ENCODE results near the gene ASTL.

The ASTL gene

DNA sequence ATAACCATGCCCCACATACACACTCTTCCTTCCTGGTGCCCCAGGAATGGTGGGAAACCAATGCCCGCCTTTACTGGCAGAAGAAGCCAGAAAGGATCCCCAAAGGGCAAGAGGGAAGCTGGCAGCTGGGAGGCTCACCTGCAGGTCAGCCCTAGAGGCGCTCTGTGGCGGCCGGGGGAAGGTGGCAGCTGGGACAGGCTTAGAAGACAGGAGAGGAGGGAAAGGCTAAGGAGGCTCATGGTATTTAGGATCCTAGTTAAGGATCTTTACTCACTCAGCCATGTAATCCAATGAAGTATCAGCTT lies 45.8 kb downstream of the ASTL start:
- TF ChIP-seq, protein P1, sequence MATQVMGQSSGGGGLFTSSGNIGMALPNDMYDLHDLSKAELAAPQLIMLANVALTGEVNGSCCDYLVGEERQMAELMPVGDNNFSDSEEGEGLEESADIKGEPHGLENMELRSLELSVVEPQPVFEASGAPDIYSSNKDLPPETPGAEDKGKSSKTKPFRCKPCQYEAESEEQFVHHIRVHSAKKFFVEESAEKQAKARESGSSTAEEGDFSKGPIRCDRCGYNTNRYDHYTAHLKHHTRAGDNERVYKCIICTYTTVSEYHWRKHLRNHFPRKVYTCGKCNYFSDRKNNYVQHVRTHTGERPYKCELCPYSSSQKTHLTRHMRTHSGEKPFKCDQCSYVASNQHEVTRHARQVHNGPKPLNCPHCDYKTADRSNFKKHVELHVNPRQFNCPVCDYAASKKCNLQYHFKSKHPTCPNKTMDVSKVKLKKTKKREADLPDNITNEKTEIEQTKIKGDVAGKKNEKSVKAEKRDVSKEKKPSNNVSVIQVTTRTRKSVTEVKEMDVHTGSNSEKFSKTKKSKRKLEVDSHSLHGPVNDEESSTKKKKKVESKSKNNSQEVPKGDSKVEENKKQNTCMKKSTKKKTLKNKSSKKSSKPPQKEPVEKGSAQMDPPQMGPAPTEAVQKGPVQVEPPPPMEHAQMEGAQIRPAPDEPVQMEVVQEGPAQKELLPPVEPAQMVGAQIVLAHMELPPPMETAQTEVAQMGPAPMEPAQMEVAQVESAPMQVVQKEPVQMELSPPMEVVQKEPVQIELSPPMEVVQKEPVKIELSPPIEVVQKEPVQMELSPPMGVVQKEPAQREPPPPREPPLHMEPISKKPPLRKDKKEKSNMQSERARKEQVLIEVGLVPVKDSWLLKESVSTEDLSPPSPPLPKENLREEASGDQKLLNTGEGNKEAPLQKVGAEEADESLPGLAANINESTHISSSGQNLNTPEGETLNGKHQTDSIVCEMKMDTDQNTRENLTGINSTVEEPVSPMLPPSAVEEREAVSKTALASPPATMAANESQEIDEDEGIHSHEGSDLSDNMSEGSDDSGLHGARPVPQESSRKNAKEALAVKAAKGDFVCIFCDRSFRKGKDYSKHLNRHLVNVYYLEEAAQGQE (IDR thresholded peaks at IDR 0.05; ENCODE audit: insufficient replicate concordance, low read depth): no peak
- TF ChIP-seq POLR2AphosphoS5 (IDR thresholded peaks at IDR 0.05; ENCODE audit: low read depth) (no peak), GABPA (IDR thresholded peaks at IDR 0.05; ENCODE audit: low read depth) (no peak)
- TF ChIP-seq, protein P2, sequence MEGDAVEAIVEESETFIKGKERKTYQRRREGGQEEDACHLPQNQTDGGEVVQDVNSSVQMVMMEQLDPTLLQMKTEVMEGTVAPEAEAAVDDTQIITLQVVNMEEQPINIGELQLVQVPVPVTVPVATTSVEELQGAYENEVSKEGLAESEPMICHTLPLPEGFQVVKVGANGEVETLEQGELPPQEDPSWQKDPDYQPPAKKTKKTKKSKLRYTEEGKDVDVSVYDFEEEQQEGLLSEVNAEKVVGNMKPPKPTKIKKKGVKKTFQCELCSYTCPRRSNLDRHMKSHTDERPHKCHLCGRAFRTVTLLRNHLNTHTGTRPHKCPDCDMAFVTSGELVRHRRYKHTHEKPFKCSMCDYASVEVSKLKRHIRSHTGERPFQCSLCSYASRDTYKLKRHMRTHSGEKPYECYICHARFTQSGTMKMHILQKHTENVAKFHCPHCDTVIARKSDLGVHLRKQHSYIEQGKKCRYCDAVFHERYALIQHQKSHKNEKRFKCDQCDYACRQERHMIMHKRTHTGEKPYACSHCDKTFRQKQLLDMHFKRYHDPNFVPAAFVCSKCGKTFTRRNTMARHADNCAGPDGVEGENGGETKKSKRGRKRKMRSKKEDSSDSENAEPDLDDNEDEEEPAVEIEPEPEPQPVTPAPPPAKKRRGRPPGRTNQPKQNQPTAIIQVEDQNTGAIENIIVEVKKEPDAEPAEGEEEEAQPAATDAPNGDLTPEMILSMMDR (IDR thresholded peaks at IDR 0.05; ENCODE audit: insufficient read depth, low read length): no peak
- Histone ChIP-seq H3K27ac (replicated peaks) (no peak overlapping the region), H3K4me3 (replicated peaks; ENCODE audit: insufficient read depth, low read length) (no peak overlapping the region), H3K27me3 (ENCODE audit: insufficient read depth, poor library complexity, severe bottlenecking) (no peaks in the 10 kb centered on the region)
- DNase-seq (ENCODE audit: low read depth in 1 of 2, low spot score in 1 of 2): no peak

DNA sequence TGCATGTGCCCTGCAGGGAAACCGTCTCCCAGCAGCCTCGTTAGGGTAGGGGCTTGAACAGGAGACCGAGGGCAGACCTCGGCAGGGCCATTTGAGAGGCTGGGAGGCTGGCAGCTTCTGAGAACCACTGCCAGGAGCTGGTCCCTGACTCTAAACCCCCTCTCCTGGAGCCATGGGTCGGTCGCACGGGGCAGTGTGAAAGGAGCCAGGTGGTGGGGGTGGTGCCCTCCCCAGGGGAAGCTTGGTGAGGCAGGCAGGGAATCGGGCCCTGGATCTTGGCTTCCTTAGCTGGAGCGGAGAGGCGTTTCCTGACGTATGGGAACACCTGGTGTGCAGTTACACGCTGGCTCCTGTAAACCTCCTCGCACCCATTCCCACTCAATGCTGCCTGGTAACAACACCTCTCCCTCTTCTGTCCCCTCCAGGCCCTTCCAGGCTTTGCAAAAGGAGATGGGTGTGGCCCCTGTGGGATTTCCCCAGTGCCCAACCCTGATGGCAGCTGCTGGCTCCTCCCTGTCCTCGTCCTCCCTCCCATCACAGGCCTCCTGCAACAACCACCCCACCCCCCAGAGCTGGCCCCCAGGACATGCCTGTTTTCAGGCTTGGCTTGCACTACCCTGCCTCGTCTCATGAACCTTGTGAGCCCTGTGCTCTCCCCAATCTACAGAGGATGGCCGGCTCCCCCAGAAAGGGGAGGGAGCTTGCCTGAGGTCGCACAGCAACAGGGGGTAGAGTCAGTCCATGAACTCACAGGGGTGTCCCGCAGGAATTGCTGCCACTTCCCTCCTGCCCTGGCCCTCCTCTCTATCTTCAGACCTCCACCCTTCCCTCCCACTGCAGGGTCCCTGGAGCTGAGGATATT lies 46.4 kb downstream of the ASTL start:
- TF ChIP-seq, protein P1 (IDR thresholded peaks at IDR 0.05; ENCODE audit: insufficient replicate concordance, low read depth): no peak
- TF ChIP-seq POLR2AphosphoS5 (IDR thresholded peaks at IDR 0.05; ENCODE audit: low read depth) (no peak), GABPA (IDR thresholded peaks at IDR 0.05; ENCODE audit: low read depth) (no peak), SPI1 (IDR thresholded peaks at IDR 0.05; ENCODE audit: borderline replicate concordance, low read depth) (no peak)
- TF ChIP-seq, protein P2 (IDR thresholded peaks at IDR 0.05; ENCODE audit: insufficient read depth, low read length): no peak
- Histone ChIP-seq H3K4me3 (replicated peaks; ENCODE audit: insufficient read depth, low read length) (no peak overlapping the region), H3K27ac (replicated peaks) (no peak overlapping the region), H3K27me3 (ENCODE audit: insufficient read depth, poor library complexity, severe bottlenecking) (no peaks in the 10 kb centered on the region)
- DNase-seq (ENCODE audit: low read depth in 1 of 2, low spot score in 1 of 2): no peak

DNA sequence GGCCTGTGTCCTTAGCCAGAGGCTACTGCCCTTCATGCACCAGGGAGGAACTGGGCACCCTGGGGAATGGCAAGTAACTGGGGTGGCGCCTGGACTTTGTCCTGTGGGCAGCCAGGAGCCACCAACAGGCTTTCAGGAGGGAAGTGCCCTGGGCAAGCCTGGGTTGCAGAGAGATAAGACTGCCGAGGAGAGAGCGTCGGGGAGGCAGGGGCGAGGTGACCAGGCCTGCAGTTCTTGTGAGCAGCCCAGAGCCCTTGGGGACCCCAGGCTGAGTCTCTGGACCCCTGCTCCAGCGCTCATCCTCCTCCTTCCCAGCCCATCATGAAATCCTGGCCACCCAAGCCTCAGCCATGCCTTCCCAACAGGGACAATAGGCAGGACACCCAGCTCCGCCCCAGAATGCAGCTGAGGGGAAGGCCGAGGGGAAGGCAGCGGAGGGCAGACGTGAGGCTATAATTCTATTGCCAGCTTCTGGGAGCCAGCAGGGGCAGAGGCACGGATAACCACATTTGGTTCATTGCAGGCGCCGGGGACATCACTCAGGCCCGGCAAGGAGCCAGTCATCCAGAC lies 47.1 kb downstream of the ASTL start:
- DNase-seq (ENCODE audit: low read depth in 1 of 2, low spot score in 1 of 2): no peak
- Histone ChIP-seq H3K27ac (replicated peaks) (no peak overlapping the region), H3K27me3 (ENCODE audit: insufficient read depth, poor library complexity, severe bottlenecking) (no peaks in the 10 kb centered on the region), H3K4me3 (replicated peaks; ENCODE audit: insufficient read depth, low read length) (no peak overlapping the region)
- TF ChIP-seq GABPA (IDR thresholded peaks at IDR 0.05; ENCODE audit: low read depth): no peak
- TF ChIP-seq, protein P2 (IDR thresholded peaks at IDR 0.05; ENCODE audit: insufficient read depth, low read length): no peak
- TF ChIP-seq, protein P1 (IDR thresholded peaks at IDR 0.05; ENCODE audit: insufficient replicate concordance, low read depth): no peak
- no peak for TF ChIP-seq SPI1 (IDR thresholded peaks at IDR 0.05; ENCODE audit: borderline replicate concordance, low read depth)
- no peak for TF ChIP-seq POLR2AphosphoS5 (IDR thresholded peaks at IDR 0.05; ENCODE audit: low read depth)

Measured in HL-60 (cell line).